MV-4-11 (cell line): ENCODE results near the gene SPAG16.
A peak's percentile ranks its signal among the peaks of the same experiment; 100 is the strongest.
"Not testable (repeated sequence)": the region's sequence is repeated elsewhere in the genome, so short reads cannot be mapped to it uniquely, and the experiment has no call there.

Experiments
- DNase-seq: peaks from one replicate; lab custom pipeline; 2025; lab: John Stamatoyannopoulos, UW

The SPAG16 gene

DNA sequence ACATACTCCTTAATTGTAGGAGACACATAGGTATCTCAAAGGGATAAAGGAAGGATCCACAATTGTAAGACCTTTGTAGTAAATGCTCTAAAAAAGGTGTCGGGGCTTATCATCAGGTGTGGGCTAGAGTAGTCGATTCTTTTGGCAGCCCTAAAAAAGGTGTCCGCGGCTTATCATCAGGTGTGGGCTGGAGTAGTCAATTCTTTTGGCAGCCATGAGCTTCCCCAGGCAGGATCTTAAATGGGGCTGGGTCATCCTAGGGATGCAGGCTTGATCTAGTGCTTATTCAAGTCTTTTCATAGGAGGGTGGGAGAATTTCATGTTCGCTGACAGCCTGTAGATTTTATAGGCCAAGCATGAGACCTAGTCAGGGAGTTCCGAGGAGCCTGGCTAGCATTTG, 720.2 kb downstream of the SPAG16 start:
- DNase-seq = no peak

- DNase-seq = no peak
These were observed 721.1 kb downstream of the SPAG16 start for GRCh38 chr2:214005337-214005736.

DNA sequence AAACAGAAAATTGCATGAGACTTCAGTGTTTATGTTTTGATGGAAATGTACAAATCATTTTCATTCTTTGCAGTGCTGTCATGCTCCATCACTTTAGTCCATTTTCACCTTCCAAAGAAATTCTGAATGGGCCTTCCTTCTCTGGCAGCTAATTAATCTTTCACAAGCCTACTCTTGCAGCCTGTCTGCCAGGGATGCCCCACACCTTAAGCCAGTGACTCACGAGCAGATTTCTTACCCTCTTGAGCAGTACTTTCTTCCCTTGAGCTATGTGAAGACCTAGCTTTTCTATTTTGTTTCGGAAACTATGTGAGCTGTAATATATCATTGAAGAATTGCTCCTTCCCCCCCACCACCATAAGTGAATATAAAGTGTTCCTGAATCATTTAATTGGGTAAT, 722.3 kb downstream of the SPAG16 start:
- no peak for DNase-seq

DNA sequence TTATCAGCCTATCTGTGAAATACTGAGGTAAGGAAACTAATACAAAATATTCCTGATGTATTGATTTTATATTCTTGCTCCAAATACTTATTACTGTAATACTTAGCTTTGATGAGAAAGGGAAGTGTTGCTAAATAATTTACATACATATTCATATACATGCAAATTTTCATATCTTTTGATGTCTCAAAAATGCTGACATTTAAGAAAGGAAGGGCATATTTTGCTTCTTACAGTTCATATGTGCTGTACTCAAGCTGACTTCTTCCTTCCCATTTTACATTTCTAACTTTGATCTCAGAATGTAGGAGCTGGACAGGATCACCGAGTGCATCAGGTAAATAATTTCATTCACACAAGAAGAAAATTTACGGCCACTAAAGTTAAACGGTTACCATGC, 727.4 kb downstream of the SPAG16 start:
- DNase-seq = no peak

- DNase-seq = no peak
These were observed 730.4 kb downstream of the SPAG16 start for GRCh38 chr2:214014551-214015220.

- peak; percentile 37 for DNase-seq
These were observed 735.1 kb downstream of the SPAG16 start for GRCh38 chr2:214019229-214019972.

- DNase-seq = peak; percentile 33
These were observed 735.7 kb downstream of the SPAG16 start for GRCh38 chr2:214019973-214020345.

- no peak for DNase-seq
These were observed 744.9 kb downstream of the SPAG16 start for GRCh38 chr2:214029190-214029589.

DNA sequence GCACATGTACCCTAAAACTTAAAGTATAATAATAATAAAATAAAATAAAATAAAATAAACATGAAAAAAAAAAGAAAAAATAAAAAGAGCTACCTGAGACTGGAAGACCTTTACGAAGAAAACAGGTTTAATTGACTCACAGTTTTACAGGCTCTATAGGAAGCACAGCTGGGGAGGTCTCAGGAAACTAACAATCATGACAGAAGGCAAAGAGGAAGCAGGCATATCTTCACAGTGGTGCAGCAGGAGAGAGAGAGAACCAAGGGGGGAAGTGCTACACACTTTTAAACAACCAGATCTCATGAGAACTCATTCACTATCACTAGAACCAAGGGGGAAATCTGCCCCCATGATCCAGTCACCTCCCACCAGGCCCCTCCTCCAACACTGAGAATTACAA, 747.3 kb downstream of the SPAG16 start:
- peak; percentile 2 for DNase-seq

DNA sequence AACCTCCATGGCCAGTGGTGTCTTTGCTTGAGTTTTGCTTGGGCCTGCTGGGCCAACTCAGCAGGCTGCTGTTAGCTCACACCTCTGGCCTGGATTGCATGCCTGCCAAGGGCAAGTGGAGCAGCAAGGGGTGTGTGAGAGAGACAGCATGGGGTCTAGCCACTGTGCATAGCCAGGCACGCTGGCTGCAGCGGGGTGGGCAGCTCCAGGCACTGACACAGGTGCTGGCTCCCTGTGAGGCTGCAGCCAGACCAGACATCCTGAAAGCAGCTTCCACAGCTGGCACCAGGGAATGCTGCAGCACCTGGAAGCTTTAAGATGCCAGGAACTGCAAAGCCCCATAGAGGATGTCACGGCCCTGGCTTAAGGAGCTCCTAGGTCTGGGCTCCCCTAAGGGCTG, 750.2 kb downstream of the SPAG16 start:
- DNase-seq = no peak

DNA sequence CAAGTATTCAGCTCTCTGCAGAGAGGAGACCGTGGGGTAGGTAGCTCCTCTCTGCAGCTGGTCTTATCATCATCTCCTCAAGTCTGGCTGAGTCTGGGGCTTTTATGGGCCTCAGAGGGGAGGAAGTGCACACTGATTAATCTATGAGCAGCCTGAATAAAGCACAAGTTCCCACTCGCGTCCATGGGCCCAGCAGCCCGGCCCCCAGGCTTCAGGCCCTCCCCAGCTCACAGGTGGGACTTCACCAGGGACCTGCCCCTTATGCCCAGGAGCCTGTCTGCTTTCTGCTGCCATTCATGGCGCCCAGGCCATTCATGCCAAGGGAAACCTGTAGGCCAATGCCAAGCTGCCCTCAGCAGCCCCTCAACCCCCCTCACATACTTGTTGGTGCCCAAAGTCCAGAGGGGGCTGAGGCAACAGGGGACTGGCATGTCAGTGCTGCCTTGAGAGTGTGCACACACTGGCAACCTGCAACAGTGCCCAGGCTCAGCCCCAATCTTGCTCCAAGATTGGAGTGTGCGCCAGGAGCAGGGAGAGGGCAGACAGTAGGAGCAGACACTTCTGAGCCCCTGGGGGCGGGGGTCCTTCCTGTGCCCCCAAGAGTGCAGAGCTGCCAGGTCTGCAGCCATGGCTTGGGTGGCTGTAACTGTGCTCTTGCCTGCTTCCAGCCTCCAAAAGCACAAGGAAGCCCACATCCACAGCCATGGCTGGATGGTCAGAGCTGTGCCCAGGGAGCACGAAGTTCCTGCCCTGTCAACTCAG, 751.0 kb downstream of the SPAG16 start:
- no peak for DNase-seq

- no peak for DNase-seq
These were observed 751.7 kb downstream of the SPAG16 start for GRCh38 chr2:214035921-214036320.

DNA sequence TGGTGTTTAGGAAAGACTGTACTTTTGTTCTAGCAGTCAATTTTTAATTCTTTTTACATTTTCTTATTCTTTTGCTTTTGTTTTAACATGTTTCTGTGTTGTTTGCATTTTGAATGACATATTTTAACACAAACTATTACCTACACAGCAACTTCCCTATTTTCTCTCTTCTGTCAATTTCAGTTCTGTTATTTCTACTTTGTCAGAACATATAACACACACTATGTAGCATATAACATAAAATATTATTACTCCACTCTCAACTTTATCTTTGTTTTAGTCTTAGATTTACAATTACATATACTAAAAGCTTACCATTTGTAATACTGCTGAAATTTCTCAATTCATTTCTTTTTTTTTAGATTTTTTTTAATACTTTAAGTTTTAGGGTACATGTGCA, 753.9 kb downstream of the SPAG16 start:
- DNase-seq = peak; percentile 1

DNA sequence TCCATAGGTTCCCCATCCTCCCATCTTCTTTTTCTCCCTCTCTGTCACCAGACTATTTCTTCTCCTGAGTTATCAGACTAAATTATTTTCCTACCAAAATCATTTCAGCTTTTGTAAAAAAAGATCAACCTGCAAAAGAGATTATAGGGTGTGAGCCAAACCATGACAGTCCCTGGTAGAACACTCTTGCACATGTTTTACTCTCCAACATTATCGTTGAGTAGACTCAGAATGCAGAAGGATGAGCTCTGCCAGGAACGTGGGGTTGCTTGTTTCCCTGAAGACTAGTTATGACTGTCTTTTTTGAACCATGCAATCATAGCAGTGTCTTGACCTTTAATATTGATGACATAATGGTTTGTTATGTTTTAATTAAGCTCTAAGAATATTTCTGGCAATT, 766.5 kb downstream of the SPAG16 start:
- no peak for DNase-seq

DNA sequence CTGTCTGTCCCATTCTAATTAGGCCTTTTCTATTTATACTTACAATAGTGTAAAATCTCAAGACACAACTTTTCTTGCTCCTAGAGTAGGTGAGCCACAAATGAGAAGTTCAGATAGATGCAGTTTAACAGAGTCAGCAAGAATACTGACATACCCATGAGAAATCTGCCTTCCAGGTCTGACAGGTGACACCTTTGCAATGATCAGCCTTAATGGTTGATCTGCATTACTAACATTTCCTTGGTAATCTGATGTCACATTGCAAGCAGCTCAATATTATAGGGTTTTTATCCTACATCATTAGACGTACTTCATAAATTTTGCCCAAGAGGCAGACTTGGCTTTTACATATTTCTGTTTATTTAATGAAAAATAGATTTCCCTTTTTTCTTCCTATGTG, 767.3 kb downstream of the SPAG16 start:
- DNase-seq = no peak

- DNase-seq = no peak
These were observed 768.0 kb downstream of the SPAG16 start for GRCh38 chr2:214052235-214052634.

GRCh38 chr2:214057986-214058385, 773.7 kb downstream of the SPAG16 start:
- no peak for DNase-seq

DNA sequence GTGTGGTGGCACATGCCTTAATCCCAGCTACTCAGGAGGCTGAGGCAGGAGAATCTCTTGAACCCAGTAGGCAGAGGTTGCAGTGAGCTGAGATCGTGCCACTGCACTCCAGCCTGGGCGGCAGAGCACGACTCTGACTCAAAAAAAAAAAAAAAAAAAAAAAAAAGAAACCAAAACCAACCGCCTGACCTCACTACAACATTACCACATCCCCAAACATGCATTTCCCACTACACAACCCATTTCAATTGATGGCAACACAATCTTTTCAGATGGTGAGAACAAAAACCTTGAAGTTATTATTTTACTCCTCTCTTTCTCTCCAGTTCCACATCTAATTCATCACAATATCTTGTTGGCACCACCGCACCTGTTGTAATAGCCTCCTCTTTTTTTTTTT, 778.0 kb downstream of the SPAG16 start:
- not testable (repeated sequence) for DNase-seq

DNA sequence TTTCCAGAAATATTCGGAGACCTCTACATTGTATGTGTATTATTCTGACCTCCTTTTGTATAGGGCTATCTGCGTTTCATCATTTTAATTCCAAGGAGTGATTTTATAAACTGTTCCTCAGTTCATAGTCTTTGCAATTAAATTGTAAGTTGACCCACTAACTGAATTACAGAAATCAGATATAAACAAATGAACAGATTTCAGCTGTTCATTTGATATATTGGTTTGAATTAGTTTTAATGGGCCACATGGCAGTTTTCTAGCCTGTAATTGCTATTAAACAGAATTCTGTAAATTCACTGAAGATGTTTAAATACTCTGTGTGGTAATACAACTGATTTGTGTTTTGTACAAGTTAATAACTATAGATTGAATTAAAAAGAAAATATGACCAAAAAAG, 780.2 kb downstream of the SPAG16 start:
- DNase-seq = no peak

DNA sequence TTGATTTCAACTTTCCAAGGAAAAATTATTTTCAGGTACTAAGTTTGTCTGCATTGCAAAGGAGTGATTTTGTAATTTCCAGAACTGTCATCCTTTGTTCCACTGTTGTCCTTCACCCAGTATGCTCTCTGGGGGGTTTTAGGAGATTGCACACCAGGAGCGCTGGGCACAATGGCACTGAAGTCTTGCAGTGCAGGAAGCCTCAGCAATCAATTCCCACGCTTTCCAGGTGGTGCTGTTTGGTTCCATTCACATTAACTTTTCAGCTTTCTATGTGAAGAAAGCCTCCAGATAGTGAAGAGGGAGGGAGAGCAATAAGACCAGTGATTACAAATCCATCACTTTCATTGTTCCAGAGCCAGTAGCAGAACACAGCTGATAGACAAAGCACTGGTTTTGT, 782.6 kb downstream of the SPAG16 start:
- no peak for DNase-seq

- peak; percentile 47 for DNase-seq
These were observed 785.0 kb downstream of the SPAG16 start for GRCh38 chr2:214069254-214069653.

DNA sequence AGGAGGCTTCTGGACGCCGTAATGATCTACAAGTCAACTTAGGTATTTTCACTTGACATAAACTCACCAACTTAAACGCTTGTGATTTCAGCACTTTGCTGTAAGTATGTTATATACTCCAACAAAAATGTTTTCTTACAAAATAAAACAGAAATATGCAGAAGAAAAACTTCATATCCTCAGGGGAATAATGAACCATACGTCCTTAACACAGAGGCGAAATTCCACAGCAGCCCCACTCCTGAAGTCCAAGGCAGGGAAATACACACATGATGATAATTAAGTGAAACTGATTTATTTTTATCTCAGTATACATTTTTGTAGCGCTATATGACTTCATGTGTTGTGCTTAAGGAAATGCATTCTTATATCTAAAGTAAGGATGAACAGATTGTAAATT, 791.2 kb downstream of the SPAG16 start:
- DNase-seq = no peak

GRCh38 chr2:214076527-214076926, 792.3 kb downstream of the SPAG16 start:
- no peak for DNase-seq
